Measurements from ENCODE around the gene LGALS9. TPM values are rescaled to one million over a fixed set of nuclear protein-coding genes. Genes with fewer than 3 reads are reported as not detected.
"Not testable (repeated sequence)": the region's sequence is repeated elsewhere in the genome, so short reads cannot be mapped to it uniquely, and the experiment has no call there.

Gene LGALS9
- polyA plus RNA-seq, 1 donor = 30.0 TPM

DNA sequence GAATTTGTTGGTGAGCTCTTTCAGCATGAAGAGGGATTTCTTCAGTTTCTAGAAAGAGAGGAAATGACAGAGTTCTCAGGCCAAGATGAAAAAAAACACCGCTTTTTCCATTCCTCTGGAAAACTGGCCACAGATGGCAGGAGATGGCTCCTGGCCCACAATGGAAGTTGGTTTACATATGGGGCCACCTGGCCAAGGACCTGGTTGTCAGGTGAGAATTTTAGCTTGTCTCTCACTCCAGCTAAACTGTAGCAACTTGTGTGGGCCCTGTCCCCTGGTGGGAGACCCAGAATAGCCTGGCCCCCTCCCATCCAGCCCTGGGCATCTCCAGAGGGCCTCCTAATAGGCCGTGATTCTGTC, 33.6 kb downstream of the LGALS9 start:
- Histone ChIP-seq H3K4me1 (ENCODE audit: control insufficient read depth, insufficient read depth, low read length) (no peaks in the 10 kb centered on the region), H3K36me3 (ENCODE audit: control insufficient read depth, insufficient read depth, low read length) (no peaks in the 10 kb centered on the region), H3K9me3 (ENCODE audit: control insufficient read depth, low read depth, low read length) (no peaks in the 10 kb centered on the region), H3K27ac (ENCODE audit: low read length) (no peak overlapping the region), H3K27me3 (ENCODE audit: control insufficient read depth, insufficient read depth, low read length) (no peaks in the 10 kb centered on the region), H3K4me3 (ENCODE audit: low read length) (no peak overlapping the region)
- WGBS (ENCODE audit: insufficient coverage, low lambda C conversion rate) = no CpG with 5 or more reads among the region's 2 CpGs
- no peak for DNase-seq

DNA sequence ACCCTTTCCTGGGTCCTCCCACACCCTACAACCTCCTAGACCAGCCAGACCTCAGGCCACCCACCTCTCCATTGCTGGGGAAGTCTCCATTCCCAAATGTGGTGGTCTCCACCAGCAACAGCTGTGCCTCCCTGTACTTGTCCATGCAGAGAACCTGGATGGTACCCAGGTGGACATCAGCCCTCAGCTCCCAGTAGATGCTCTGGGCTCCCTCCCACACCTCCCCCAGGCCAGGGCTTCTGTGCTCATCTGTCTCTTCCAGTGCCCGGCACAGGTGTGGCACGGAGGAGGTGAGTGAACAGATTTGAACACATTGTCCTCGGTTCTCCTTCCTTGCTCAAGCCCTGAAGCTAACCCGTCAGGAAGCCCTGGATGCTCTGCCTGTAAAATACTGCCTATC, 34.6 kb downstream of the LGALS9 start:
- Histone ChIP-seq H3K4me1 (ENCODE audit: control insufficient read depth, insufficient read depth, low read length) (no peaks in the 10 kb centered on the region), H3K27ac (ENCODE audit: low read length) (no peak overlapping the region), H3K4me3 (ENCODE audit: low read length) (no peak overlapping the region), H3K9me3 (ENCODE audit: control insufficient read depth, low read depth, low read length) (no peaks in the 10 kb centered on the region), H3K36me3 (ENCODE audit: control insufficient read depth, insufficient read depth, low read length) (no peaks in the 10 kb centered on the region), H3K27me3 (ENCODE audit: control insufficient read depth, insufficient read depth, low read length) (no peaks in the 10 kb centered on the region)
- no CpG with 5 or more reads among the region's 4 CpGs for WGBS (ENCODE audit: insufficient coverage, low lambda C conversion rate)
- no peak for DNase-seq

GRCh38 chr17:27666270-27666669, 35.3 kb downstream of the LGALS9 start:
- H3K27me3 ChIP-seq (ENCODE audit: control insufficient read depth, insufficient read depth, low read length); DNase-seq; H3K4me1 ChIP-seq (ENCODE audit: control insufficient read depth, insufficient read depth, low read length); H3K9me3 ChIP-seq (ENCODE audit: control insufficient read depth, low read depth, low read length); H3K36me3 ChIP-seq (ENCODE audit: control insufficient read depth, insufficient read depth, low read length); H3K27ac ChIP-seq (ENCODE audit: low read length); H3K4me3 ChIP-seq (ENCODE audit: low read length): not testable (repeated sequence)
- WGBS (ENCODE audit: insufficient coverage, low lambda C conversion rate) = no CpG with 5 or more reads among the region's 6 CpGs

DNA sequence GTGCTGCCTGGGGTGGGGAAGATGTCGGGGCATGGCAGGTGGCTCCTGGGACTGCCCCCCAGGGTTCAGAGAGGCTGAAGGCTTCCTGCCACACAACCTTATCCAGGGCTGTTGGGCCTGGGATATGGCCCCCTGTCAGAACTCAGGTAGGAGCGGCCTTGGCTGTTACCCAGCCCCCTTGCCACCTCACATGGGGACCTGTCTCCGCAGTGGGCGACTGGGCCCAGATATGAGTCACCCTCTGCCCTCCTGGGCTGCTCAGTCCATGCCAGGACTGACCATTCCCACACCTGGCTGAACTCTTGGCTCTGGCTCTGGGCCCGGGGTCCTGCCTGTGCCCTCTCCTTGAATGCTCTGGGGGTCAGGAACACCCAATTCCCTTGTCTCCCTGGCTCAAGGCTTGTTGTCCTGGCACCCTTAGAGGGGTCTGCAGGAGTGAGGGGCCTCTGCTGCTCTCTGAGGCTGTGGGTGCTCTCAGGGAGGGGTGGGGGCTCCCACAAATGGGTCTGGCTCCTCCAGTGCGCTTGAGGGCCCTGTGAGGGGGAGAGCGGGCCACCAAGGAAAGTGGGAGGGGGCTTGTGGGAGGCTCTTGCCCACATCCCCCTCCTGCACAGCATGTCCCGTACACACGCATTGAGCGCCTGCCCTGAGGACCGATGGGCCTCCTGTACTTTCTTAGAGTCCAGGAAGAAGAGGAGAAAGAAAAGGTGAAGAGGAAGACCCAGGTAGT, 36.0 kb downstream of the LGALS9 start:
- no peaks in the 10 kb centered on the region for H3K4me1 ChIP-seq (ENCODE audit: control insufficient read depth, insufficient read depth, low read length)
- WGBS (ENCODE audit: insufficient coverage, low lambda C conversion rate) = 92% methylated on average over 2 of the region's 11 CpGs
- H3K27me3 ChIP-seq (ENCODE audit: control insufficient read depth, insufficient read depth, low read length) = no peaks in the 10 kb centered on the region
- no peaks in the 10 kb centered on the region for H3K9me3 ChIP-seq (ENCODE audit: control insufficient read depth, low read depth, low read length)
- no peak for DNase-seq
- H3K4me3 ChIP-seq (ENCODE audit: low read length) = no peak overlapping the region
- no peak overlapping the region for H3K27ac ChIP-seq (ENCODE audit: low read length)
- H3K36me3 ChIP-seq (ENCODE audit: control insufficient read depth, insufficient read depth, low read length) = no peaks in the 10 kb centered on the region

GRCh38 chr17:27667656-27668487, 36.9 kb downstream of the LGALS9 start:
- Histone ChIP-seq H3K4me1 (ENCODE audit: control insufficient read depth, insufficient read depth, low read length) (no peaks in the 10 kb centered on the region), H3K36me3 (ENCODE audit: control insufficient read depth, insufficient read depth, low read length) (no peaks in the 10 kb centered on the region), H3K4me3 (ENCODE audit: low read length) (no peak overlapping the region), H3K27me3 (ENCODE audit: control insufficient read depth, insufficient read depth, low read length) (no peaks in the 10 kb centered on the region), H3K27ac (ENCODE audit: low read length) (no peak overlapping the region), H3K9me3 (ENCODE audit: control insufficient read depth, low read depth, low read length) (no peaks in the 10 kb centered on the region)
- DNase-seq = no peak
- WGBS (ENCODE audit: insufficient coverage, low lambda C conversion rate) = no CpG with 5 or more reads among the region's 12 CpGs

DNA sequence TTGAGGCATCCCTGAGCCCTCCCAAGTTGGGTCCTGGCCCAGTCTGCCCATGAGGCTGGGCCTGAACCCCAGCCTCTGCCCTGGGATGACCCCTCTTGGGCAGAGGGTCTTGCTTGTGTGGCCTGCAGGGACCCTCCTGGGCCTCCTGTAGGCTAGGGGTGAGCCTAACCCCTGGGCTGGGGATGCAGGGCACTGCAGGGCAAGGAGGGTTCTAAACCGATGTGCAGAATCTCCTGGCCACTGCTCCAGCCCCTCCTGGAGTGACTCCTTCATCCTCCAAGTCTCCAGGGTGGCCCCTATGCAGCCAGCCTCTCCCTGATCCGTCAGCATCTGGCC, 37.5 kb downstream of the LGALS9 start:
- no peak overlapping the region for H3K27ac ChIP-seq (ENCODE audit: low read length)
- no peaks in the 10 kb centered on the region for H3K4me1 ChIP-seq (ENCODE audit: control insufficient read depth, insufficient read depth, low read length)
- H3K36me3 ChIP-seq (ENCODE audit: control insufficient read depth, insufficient read depth, low read length) = no peaks in the 10 kb centered on the region
- WGBS (ENCODE audit: insufficient coverage, low lambda C conversion rate) = no CpG with 5 or more reads among the region's 2 CpGs
- H3K9me3 ChIP-seq (ENCODE audit: control insufficient read depth, low read depth, low read length) = no peaks in the 10 kb centered on the region
- H3K27me3 ChIP-seq (ENCODE audit: control insufficient read depth, insufficient read depth, low read length) = no peaks in the 10 kb centered on the region
- H3K4me3 ChIP-seq (ENCODE audit: low read length) = no peak overlapping the region
- no peak for DNase-seq

DNA sequence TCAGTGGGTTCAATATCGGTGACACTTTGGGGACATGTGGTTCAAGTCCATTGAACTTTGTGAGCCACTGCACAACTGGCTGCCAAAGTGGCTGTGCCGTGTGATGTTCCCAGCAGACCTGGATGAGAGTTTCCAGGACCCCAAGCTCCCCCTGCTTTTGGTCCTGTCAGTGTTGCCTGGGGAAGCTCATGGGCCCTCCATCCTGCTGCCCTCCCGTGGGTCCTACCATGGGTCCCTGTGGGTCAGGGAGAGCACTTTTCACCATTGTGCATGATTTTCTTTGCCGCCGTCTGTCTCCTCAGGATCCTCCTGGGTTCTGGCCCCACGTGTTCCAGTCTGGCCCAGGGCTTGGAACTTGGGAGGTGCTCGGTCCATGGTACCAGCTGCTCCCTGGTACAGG, 38.1 kb downstream of the LGALS9 start:
- H3K36me3 ChIP-seq (ENCODE audit: control insufficient read depth, insufficient read depth, low read length) = no peaks in the 10 kb centered on the region
- no peak for DNase-seq
- H3K9me3 ChIP-seq (ENCODE audit: control insufficient read depth, low read depth, low read length) = no peaks in the 10 kb centered on the region
- H3K4me3 ChIP-seq (ENCODE audit: low read length) = no peak overlapping the region
- no peak overlapping the region for H3K27ac ChIP-seq (ENCODE audit: low read length)
- no peaks in the 10 kb centered on the region for H3K4me1 ChIP-seq (ENCODE audit: control insufficient read depth, insufficient read depth, low read length)
- H3K27me3 ChIP-seq (ENCODE audit: control insufficient read depth, insufficient read depth, low read length) = no peaks in the 10 kb centered on the region
- WGBS (ENCODE audit: insufficient coverage, low lambda C conversion rate) = no CpG with 5 or more reads among the region's 7 CpGs

- H3K27me3 ChIP-seq (ENCODE audit: control insufficient read depth, insufficient read depth, low read length) = no peaks in the 10 kb centered on the region
- H3K36me3 ChIP-seq (ENCODE audit: control insufficient read depth, insufficient read depth, low read length) = no peaks in the 10 kb centered on the region
- H3K4me3 ChIP-seq (ENCODE audit: low read length) = no peak overlapping the region
- DNase-seq = no peak
- WGBS (ENCODE audit: insufficient coverage, low lambda C conversion rate) = no CpG with 5 or more reads among the region's 5 CpGs
- H3K4me1 ChIP-seq (ENCODE audit: control insufficient read depth, insufficient read depth, low read length) = no peaks in the 10 kb centered on the region
- H3K27ac ChIP-seq (ENCODE audit: low read length) = no peak overlapping the region
- no peaks in the 10 kb centered on the region for H3K9me3 ChIP-seq (ENCODE audit: control insufficient read depth, low read depth, low read length)
Measured at GRCh38 chr17:27669850-27670249, 38.9 kb downstream of the LGALS9 start.

- H3K9me3 ChIP-seq (ENCODE audit: control insufficient read depth, low read depth, low read length) = no peaks in the 10 kb centered on the region
- no peaks in the 10 kb centered on the region for H3K27me3 ChIP-seq (ENCODE audit: control insufficient read depth, insufficient read depth, low read length)
- DNase-seq = no peak
- WGBS (ENCODE audit: insufficient coverage, low lambda C conversion rate) = no CpG with 5 or more reads among the region's 12 CpGs
- no peaks in the 10 kb centered on the region for H3K4me1 ChIP-seq (ENCODE audit: control insufficient read depth, insufficient read depth, low read length)
- no peak overlapping the region for H3K4me3 ChIP-seq (ENCODE audit: low read length)
- no peaks in the 10 kb centered on the region for H3K36me3 ChIP-seq (ENCODE audit: control insufficient read depth, insufficient read depth, low read length)
- no peak overlapping the region for H3K27ac ChIP-seq (ENCODE audit: low read length)
Measured at GRCh38 chr17:27670791-27671590, 40.0 kb downstream of the LGALS9 start.

- H3K27ac ChIP-seq (ENCODE audit: low read length) = no peak overlapping the region
- H3K36me3 ChIP-seq (ENCODE audit: control insufficient read depth, insufficient read depth, low read length) = no peaks in the 10 kb centered on the region
- WGBS (ENCODE audit: insufficient coverage, low lambda C conversion rate) = no CpG with 5 or more reads among the region's 2 CpGs
- H3K27me3 ChIP-seq (ENCODE audit: control insufficient read depth, insufficient read depth, low read length) = no peaks in the 10 kb centered on the region
- H3K4me3 ChIP-seq (ENCODE audit: low read length) = no peak overlapping the region
- no peaks in the 10 kb centered on the region for H3K9me3 ChIP-seq (ENCODE audit: control insufficient read depth, low read depth, low read length)
- no peaks in the 10 kb centered on the region for H3K4me1 ChIP-seq (ENCODE audit: control insufficient read depth, insufficient read depth, low read length)
- DNase-seq = no peak
Measured at GRCh38 chr17:27671591-27671910, 40.6 kb downstream of the LGALS9 start.
